DND-41 (cell line): ENCODE results near the gene MB.

ENCODE experiments used
- EZH2 ChIP-seq: IDR thresholded peaks from 3 replicates; pipeline ENCODE4 v1.6.1; 2012; ENCODE audit warnings: borderline replicate concordance, low read depth, mild to moderate bottlenecking, moderate library complexity, low read length, inconsistent platforms; ENCODE audit not compliant: severe bottlenecking
- TF ChIP-seq, protein P1 (sequence below): IDR thresholded peaks from 2 replicates; pipeline ENCODE4 v1.5.1; 2012; ENCODE audit warnings: borderline replicate concordance, low read length, moderate library complexity, mild to moderate bottlenecking; ENCODE audit not compliant: poor library complexity, severe bottlenecking; ENCODE audit errors: extremely low read depth

DNA sequence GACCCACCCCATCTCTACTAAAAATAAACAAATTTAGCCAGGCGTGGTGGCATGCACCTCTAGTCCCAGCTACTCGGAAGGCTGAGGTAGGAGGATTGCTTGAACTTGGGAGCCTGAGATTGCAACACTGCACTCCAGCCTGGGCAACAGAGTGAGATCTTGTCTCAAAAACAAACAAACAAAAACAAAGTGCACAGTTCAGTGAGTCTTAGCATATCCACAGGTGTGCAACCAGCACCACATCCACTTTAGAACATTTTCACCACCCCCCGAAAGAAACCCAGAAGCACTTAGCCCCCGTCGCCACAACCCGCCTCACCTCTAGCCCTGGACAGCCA, 27.4 kb downstream of the MB start:
- TF ChIP-seq, protein P1, sequence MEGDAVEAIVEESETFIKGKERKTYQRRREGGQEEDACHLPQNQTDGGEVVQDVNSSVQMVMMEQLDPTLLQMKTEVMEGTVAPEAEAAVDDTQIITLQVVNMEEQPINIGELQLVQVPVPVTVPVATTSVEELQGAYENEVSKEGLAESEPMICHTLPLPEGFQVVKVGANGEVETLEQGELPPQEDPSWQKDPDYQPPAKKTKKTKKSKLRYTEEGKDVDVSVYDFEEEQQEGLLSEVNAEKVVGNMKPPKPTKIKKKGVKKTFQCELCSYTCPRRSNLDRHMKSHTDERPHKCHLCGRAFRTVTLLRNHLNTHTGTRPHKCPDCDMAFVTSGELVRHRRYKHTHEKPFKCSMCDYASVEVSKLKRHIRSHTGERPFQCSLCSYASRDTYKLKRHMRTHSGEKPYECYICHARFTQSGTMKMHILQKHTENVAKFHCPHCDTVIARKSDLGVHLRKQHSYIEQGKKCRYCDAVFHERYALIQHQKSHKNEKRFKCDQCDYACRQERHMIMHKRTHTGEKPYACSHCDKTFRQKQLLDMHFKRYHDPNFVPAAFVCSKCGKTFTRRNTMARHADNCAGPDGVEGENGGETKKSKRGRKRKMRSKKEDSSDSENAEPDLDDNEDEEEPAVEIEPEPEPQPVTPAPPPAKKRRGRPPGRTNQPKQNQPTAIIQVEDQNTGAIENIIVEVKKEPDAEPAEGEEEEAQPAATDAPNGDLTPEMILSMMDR = no peak
- no peak for TF ChIP-seq EZH2
